ENCODE results near the gene CELF5.

Gene CELF5

DNA sequence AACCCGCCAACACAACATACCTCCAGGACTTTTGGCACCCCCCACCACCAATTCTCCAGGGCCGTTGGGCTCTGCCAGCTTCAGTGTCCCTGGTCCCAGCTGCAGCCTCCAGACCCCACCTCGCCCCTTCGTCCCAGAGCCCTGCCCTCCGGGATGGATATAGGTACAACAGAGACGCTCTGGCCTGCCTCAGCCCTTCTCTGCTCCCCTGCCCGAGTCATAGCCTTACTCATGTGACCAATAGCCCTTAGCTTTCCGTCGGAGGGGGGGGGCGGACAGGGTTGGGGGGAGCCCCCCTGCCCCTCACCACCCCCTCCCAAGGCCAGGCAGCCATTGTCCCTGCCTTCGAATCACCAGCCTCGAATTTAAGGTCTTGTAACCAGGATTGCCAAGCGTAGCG lies 71.1 kb downstream of the CELF5 start:
- DNase-seq = no peak

DNA sequence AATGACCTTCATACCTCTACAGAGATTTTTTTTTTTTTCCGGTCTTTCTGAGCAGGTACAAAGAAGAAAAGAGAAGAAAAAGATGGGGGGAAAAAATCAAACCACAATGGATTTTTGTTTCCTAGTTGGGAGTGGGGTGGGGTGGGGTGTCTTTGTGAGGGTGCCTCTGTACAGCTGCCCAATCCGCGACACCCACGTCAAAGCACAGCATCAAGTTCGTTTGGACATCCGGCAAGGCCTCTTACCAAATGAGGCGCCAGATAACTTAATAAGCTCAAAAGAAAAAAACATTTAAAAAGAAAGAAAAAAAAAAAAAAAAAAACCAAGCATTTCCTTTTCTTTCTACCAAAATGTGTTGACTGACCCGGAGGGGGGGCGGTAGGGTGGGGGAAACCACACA lies 71.6 kb downstream of the CELF5 start:
- DNase-seq = no peak

DNA sequence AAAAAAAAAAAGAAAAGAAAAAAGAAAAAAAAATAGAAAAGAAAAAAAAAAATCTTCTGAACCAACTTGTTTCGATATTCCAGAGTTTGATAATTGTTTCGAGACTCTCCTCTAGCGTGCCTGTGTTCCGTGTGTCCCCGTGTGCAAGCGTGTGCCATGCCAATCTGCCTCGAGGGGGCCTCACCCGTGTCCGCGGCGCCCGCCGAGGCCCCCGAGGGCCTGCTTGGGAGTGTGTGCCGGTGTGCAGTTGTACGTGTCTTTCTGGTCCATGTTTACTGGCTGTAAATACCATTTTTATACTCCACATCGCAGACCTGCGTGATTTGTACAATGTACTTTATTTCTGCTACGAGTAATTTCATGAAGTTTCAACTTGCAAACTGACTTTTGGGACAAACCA lies 72.0 kb downstream of the CELF5 start:
- DNase-seq = no peak

DNA sequence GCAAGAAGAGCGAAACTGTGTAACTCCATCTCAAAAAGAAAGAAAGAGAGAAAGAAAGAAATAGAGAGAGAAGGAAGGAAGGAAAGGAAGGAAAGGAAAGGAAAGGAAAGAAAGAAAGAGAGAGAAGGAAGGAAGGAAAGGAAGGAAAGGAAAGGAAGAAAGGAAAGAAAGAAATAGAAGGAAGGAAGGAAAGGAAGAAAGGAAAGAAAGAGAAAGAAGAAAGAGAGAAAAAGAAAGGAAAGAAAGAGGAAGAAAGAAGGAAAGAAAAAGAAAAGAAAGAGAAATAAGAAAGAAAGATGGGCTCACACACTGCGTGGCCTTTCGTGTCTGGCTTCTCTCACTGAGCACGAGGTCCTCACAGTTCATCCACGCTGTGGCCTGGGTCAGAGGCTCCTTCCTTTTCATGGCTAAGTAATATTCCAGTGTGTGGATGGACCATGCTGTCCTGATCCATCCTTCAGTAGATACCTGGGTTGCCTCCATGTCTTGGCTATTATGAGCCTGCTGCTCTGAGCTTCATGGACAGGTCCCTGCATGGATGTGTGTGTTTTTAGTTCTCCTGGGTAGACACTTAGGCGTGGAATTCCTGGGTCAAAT lies 74.5 kb downstream of the CELF5 start:
- no peak for DNase-seq

DNA sequence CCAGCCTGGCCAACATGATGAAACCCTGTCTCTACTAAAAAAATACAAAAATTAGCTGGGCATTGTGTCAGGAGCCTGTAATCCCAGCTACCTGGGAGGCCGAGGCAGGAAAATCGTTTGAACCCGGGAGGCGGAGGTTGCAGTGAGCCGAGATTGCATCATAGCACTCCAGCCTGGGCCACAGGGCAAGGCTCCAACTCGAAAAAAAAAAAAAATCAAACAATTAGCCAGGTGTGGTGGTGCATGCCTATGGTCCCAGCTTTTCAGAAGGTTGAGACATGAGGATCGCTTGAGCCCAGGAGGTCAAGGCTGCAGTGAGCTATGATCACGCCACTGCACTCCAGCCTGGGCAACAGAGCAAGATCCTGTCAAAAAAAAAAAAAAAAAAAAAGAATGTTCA lies 76.1 kb downstream of the CELF5 start:
- peak; percentile 9 for DNase-seq

DNA sequence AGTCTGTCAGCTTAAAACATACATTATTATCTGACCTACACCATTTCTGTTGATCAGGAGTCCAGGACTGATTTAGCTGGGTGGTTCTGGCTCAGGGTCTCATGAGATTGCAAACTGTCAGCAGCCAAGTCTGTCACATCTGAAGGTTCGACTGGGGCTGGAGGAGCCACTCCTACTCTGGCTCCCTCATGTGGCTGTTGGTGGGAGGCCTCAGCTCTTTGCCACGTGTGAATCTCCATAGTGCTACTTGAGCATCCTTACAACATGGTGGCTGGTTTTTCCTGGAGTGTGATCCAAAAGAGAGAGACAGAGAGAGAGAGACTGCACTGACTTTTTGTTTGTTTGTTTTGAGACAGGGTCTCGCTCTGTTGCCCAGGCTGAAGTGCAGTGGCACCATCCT lies 78.3 kb downstream of the CELF5 start:
- no peak for DNase-seq

DNA sequence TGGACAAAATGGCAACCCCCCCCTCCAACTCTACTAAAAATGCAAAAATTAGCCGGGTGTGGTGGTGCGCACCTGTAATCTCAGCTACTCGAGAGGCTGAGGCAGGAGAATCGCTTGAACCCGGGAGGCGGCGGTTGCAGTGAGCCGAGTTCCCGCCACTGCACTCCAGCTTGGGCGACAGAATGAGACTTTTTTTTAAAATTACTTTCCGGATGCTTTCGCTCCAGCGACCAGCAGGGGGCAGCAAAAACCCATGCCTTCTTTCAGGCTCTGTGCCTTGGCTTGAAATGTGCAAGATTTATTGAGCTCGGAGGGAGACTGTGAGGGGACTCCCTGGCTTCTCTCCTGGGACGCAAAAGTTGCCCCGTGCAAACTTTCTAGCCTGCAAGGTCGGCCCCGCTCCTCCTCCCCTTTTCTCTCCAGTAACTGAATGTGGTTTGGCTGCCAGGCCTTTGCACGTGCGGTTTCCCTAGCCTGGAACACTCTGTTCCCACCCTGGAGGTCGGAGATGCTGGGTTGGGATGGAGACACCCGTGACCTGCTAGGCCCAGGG lies 80.5 kb downstream of the CELF5 start:
- peak; percentile 46 for DNase-seq

DNA sequence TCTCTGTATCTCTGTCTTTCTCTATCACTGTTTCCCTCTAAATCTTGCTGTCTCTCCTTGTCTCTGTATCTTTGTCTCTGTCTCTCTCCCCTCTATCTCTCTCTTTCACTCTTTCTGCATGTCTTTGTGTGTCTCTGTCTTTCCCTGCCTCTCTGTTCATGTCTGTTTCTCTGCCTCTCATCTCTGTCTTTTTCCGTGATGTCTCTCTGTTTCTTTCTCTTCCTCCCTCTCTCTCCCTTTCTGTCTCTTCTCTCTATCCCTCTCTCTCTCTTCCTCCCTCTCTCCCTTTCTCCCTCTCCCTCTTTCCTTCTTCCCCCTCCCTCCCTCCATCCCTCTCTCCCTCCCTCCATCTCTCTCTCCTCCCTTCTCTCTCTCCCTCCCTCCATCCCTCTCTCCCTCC lies 85.3 kb downstream of the CELF5 start:
- DNase-seq = no peak

DNA sequence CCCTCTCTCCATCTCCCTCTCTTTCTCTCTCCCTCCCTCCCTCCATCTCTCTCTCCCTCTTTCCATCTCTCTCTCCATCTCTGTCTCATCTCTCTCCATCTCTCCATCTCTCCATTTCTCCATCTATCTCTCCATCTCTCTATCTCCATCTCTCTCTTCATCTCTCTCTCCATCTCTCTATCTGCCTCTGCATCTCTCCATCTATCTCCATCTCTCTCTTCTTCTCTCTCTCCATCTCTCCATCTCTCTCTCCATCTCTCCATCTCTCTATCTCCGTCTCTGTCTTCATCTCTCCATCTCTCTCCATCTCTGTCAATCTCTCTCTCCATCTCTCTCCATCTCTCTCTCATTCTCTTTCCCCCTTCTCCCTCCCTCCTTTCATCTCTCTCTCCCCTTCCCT lies 85.8 kb downstream of the CELF5 start:
- DNase-seq = no peak

DNA sequence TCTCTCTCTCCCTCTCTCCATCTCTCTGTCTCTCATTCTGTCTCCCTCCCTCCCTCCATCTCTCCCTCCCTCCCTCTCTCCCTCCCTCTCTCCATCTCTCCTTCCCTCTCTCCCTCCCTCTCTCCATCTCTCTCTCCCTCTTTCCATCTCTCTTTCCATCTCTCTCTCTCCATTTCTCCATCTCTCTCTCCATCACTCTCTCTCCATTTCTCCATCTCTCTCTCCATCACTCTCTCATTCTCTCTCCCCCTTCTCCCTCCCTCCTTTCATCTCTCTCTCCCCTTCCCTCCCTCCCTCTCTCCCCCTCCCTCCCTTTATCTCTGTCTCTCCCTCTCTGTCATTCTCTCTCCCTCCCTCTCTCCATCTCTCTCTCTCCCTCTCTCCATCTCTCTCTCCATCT lies 86.2 kb downstream of the CELF5 start:
- no peak for DNase-seq

DNA sequence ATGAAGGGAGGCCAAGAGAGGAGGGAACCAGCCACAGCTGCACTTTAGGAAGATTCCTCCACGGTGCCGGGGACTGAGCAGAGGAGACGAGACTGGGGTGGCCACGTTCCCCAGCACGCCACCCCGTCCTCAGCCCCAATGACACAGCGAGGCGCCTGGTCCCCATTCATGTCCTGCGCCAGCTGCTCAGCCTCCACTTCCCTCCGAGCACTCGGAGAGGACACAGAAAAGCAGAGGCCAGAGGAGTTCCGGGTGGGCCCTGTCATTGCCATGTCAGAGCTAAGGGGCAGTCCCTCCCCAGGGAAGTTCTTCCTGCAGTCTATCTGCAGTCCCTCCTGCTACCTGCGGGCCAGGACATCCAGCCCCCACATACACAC lies 88.7 kb downstream of the CELF5 start:
- DNase-seq = no peak

DNA sequence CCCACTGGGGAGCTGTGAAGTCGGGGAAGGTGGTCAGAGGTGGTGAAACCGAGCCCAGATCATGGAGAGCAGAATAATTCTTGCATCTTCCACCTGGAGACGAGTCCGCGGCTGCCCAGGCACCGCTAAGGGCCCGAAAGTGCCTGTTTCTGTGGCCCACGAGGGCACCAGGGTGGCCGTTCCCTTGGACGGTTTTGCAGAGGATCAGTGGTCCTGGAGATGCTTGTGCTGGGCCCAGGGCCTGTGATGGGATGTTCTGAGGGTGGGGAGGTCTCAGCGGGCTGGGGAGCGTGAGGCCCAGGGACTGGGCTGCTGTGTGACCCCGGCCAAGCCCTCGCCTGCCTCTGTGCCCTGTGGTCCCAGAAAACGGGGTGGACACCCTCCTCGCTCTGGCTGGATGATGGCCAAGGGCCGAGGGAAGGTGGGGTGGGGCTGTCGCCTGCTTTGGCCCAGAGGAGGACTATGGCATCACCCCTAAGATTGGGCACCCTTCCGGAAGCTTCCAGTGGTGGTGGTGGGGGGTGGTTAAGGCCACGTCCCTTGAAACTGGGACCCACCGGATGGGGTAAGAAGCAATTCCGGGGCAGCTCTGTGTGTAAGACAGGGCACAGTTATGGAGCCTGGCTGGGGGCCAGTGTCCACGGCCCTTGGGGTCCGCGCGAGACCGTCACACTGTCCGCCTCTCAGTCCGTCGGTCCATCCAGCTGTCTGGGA lies 90.7 kb downstream of the CELF5 start:
- no peak for DNase-seq

DNA sequence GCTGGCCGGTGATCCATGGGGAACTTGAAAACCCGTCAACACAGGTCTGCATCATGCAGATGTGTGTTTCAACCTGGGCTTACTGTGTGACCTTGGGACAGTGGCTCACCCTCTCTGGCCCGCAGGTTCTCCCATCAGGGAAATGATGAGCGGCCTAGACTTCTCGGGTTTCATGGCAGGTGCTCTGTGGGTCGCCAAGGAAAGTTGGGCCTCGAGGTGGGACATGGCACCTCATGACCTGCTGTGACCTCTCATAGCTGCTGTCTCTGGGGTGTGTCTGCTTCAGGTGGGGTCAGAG lies 91.2 kb downstream of the CELF5 start:
- no peak for DNase-seq

DNA sequence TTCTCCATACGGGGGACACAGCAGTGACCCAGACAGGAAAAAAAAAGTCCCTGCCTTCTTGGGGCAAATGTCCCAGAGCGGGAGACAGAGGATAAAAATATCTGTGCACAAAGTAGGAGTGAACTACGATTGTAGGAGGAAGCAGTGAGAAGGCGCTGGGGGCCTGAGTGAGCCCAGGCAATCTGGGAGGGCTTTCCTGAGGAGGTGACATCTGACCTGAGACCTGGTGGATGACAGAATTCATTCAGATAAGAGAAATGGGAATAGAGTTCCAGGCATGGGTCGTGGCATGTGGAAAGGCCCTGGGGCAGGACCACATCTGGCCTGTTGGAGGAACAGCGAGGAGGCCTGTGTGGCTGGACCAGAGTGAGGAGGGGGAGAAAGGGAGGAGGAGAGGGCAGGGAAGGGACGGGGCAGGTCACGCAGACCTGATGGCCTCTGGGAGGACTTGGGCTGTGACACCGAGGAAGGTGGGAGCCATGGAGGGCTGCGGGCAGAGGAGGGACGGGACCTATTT lies 91.7 kb downstream of the CELF5 start:
- no peak for DNase-seq

DNA sequence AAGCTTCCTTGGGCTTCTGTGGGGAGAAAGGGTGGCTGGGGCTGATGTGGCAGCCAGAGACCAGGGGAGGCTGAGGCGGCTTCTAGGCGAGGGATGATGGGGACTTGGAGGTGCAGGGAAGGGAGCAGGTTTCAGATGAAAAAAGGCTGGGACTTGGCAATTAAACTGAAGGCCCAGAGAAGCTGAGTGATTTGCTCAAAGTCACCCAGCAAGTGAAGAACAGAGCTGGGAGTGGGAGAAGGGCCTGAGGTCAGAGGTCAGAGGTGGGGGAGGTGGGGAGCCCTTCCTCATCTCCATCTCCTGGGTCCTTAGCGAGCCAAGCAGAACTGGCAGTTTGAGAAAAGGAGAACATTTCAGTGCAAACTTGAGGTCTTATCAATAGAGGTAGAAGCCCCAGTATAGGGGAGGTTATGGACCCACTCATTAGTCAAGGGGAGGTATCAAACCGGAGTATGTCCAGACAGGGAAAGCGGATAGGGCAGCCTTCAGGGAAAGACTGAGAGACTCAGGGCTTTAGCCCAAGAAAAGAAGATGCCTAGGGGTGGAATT lies 92.3 kb downstream of the CELF5 start:
- no peak for DNase-seq

DNA sequence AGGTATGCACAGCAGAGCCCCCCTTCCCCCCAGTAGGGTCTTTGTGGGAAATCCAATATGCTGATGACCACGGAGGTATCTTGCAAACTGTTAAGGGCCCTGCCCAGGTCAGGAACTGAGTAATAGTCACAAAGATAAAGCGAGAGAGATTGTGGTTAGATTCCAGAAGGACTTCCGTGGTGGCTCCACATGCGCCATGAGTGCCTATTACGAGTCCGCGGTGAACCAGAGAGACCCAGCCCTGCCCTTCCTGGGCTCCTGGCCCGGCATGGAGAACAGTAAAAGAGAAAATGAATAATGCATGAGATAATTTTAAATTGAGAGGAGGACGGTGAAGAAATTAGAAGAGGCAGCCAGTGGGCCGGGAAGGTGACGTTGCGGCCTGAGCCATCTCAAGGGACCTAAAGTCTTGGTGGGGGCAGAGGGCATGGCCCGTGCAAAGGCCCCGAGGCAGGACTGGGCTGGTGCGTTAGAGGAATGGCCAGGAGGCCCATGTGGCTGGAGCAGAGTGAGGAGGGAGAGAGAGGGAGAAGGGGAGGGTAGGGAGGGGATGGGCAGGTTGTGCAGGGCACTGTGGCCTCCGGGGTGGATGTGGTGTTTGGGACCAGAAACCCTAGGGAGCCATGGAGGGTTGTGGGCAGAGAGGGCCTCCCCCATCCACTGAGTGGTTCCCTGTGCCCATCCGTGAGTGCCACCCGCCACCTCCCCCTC lies 95.3 kb downstream of the CELF5 start:
- DNase-seq = no peak

DNA sequence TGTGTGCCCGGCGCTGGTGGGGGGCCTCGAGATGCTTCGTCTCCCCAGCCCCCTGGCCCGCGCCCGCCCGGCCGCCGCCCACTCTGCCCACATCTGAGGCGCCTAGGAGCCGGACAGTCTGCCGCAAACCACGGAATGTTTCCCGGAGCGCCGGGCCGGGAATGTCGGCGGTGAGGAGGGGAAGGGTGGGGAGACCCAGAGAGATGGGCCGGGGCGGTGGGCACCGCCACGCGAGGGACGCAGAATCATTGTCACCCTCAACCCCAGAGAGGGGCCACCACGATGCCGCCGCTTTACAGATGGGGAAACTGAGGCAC lies 95.9 kb downstream of the CELF5 start:
- DNase-seq = no peak

DNA sequence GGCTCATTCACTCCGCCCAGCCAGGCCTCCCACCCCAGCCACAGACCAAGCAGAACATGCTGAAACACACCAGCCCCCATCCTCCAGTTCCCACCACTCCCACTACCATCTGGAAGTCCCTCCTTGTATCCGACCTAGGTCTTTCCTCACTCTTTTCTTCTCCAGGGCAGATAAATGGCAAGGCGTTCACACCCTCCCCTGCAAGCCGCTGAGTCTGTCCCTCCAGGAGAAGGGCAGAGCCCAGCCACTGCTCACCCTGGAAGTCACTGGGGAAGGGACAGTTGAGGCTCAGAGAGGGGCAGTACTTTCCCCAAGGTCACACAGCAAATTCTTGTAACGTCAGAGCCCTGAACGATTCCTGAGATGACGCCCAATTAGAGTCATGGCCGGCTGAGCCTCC lies 96.4 kb downstream of the CELF5 start:
- no peak for DNase-seq

DNA sequence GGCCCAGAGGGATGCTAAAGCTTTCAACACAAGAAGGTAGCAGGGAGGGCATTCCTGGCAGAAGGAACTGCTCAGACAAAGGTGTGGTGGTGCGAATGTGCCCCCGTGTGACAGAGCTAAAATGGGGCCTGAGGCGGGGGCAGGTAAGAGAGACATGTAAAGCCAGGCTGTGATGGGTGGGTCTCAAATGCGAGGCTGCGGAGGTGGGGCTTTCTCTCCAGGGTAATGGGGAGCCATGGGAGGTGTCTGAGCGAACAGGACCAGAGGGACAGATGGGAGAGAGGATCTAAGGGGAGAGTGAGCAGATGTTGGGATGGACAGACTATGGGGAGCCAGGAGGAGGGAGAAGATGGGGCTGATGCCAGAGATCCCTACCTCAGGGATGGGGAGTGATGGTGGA lies 97.2 kb downstream of the CELF5 start:
- DNase-seq = no peak

DNA sequence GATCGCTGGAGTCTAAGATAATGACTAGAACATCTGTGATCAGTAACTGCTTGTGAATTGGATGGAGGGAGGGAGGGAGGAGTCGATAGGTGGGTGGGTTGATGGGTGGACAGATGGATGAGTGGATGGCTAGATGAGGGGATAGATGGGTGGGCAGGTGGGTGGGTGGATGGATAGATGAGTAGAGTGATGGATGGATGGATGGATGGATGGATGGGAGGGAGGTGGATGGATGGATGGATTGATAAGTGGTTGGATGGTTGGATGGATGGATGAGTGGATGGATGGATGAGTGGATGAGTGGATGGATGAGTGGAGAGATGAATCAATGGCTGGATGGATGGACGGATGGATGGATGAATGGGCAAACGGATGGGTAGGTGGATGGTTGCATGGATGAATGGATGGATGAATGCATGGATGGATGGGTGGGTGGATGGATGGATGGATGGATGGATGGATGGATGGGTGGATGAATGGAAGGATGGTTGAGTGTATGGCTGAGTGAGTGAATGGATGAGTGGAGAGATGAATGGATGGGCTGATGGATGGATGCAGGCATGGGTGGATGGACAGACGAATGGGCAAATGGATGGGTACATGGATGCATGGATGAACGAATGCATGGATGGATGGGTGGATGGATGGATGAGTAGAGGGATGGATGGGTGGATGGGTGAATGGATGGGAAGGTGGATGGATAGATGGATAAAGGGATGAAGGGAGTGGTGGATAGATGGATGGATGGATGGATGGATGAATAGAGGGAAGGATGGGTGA lies 97.9 kb downstream of the CELF5 start:
- DNase-seq = no peak

DNA sequence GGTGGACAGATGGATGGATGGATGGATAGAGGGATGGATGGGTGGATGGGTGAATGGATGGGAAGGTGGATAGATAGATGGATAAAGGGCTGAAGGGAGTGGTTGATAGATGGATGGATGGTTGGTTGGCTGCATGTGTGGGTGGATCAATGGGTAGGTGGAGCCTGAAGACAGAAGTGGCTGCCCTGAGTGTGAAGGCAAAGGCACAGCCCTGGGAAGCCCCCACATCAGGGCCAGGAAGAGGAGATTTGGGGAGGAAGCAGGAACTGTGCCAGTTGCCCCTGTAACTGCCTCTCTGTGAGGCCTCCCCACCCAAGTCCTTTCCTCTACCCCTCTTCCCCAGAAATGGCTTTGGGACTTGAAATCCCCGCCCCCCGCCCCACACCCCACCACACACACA lies 98.6 kb downstream of the CELF5 start:
- no peak for DNase-seq

DNA sequence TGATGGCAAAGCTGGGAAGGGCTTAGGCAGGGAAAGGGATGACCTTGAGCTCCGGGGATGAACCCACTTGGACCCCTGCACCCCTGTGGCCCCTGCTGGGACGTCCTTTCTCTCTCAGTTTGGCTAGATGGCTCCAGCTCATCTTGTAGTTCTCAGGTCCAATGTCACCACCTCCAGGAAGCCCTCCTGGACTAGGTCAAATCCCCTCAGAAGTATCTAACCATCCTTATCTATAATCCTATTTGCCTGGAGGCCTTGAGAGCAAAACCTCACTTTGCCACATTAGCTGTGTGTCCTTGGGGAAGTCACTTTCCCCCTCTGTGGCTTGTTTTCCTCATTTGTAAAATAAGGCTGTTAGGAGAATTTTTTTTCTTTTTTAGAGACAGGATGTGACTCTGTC lies 99.2 kb downstream of the CELF5 start:
- DNase-seq = no peak

DNA sequence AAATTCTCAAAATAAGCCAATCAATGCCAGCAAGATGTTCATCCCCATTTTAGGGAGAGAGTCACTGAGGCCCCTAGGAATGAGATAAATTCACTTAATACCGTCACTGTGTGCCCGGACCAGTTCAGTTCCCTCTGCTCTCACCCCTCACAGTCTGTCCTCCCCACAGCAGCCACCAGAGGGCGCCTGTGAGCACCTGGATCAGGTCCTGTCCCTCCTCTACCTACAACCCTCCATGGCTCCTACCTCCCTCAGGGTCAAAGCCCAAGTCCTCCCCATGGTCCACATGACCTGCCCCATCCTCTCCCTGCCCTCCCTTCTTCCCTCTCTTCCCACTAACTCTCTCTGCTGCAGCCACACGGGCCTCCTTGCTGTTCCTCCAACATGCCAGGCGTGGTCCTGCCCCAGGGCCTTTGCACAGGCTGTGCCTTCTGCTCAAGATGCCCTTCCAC lies 100.0 kb downstream of the CELF5 start:
- DNase-seq = peak; percentile 39

Data from NCI-H774 (cell line).